ENCODE results near the gene TSPAN14.

Gene TSPAN14

GRCh38 chr10:80449520-80449919 lies 4.6 kb upstream of the TSPAN14 start:
- no peak overlapping the region for H3K4me3 Mint-ChIP-seq
- H3K27ac Mint-ChIP-seq, result no peak overlapping the region
- no peaks in the 10 kb centered on the region for H3K36me3 Mint-ChIP-seq (ENCODE audit: low read depth)
- TF ChIP-seq CTCF (IDR thresholded peaks at IDR 0.05), result no peak
- peaks cover 3% of the 10 kb centered on the region for H3K27me3 Mint-ChIP-seq (ENCODE audit: low read depth, poor library complexity)
- no peak for DNase-seq
- no peaks in the 10 kb centered on the region for H3K9me3 Mint-ChIP-seq
- peaks cover 33% of the 10 kb centered on the region for H3K4me1 Mint-ChIP-seq

- no peak overlapping the region for H3K27ac Mint-ChIP-seq
These were observed 3.0 kb upstream of the TSPAN14 start for GRCh38 chr10:80451132-80451531.

GRCh38 chr10:80452069-80452468 lies 2.0 kb upstream of the TSPAN14 start:
- H3K36me3 Mint-ChIP-seq (ENCODE audit: low read depth), result no peaks in the 10 kb centered on the region
- H3K4me1 Mint-ChIP-seq, result peaks cover 33% of the 10 kb centered on the region
- H3K4me3 Mint-ChIP-seq, result no peak overlapping the region
- H3K27ac Mint-ChIP-seq, result no peak overlapping the region
- no peaks in the 10 kb centered on the region for H3K9me3 Mint-ChIP-seq
- TF ChIP-seq CTCF (IDR thresholded peaks at IDR 0.05), result no peak
- peaks cover 3% of the 10 kb centered on the region for H3K27me3 Mint-ChIP-seq (ENCODE audit: low read depth, poor library complexity)
- DNase-seq, result no peak

More at GRCh38 chr10:80451132-80451531, 3.0 kb upstream of the TSPAN14 start:
- Mint-ChIP-seq H3K9me3 (no peaks in the 10 kb centered on the region), H3K4me3 (no peak overlapping the region), H3K36me3 (ENCODE audit: low read depth) (no peaks in the 10 kb centered on the region), H3K27me3 (ENCODE audit: low read depth, poor library complexity) (peaks cover 3% of the 10 kb centered on the region), H3K4me1 (peaks cover 39% of the 10 kb centered on the region)
- no peak for TF ChIP-seq CTCF (IDR thresholded peaks at IDR 0.05)
- DNase-seq, result no peak

- Mint-ChIP-seq H3K4me3 (no peak overlapping the region), H3K27me3 (ENCODE audit: low read depth, poor library complexity) (peaks cover 3% of the 10 kb centered on the region), H3K9me3 (no peaks in the 10 kb centered on the region), H3K4me1 (peaks cover 31% of the 10 kb centered on the region), H3K27ac (no peak overlapping the region), H3K36me3 (ENCODE audit: low read depth) (no peaks in the 10 kb centered on the region)
- TF ChIP-seq CTCF (IDR thresholded peaks at IDR 0.05), result no peak
- DNase-seq, result no peak
These were observed 1.5 kb upstream of the TSPAN14 start for GRCh38 chr10:80452640-80453039.

GRCh38 chr10:80453056-80453841 lies 861 bp upstream of the TSPAN14 start:
- H3K4me3 Mint-ChIP-seq, result no peak overlapping the region
- peaks cover 3% of the 10 kb centered on the region for H3K27me3 Mint-ChIP-seq (ENCODE audit: low read depth, poor library complexity)
- no peaks in the 10 kb centered on the region for H3K9me3 Mint-ChIP-seq
- H3K36me3 Mint-ChIP-seq (ENCODE audit: low read depth), result no peaks in the 10 kb centered on the region
- peak overlapping the region; percentile 97 for H3K27ac Mint-ChIP-seq
- peaks cover 34% of the 10 kb centered on the region for H3K4me1 Mint-ChIP-seq
- no peak for TF ChIP-seq CTCF (IDR thresholded peaks at IDR 0.05)
- DNase-seq, result no peak

All from nephron progenitor cell (in vitro differentiated cells).